CD4-positive, CD25-positive, alpha-beta regulatory T cell (primary cell): ENCODE measurements around the gene EMC6. TPM values are rescaled to one million over a fixed set of nuclear protein-coding genes. Genes with fewer than 3 reads are reported as not detected.

Source experiments
- ATAC-seq, 2 donors: fragments of 150-1000 bp; cut with Tn5 transposase; one replicate each; pipeline ENCODE4 v1.10.0; 2021; ENCODE audit warnings: low read depth in 2 of 2, moderate number of reproducible peaks in 2 of 2, moderate library complexity in 1 of 2
- DNase-seq, 3 donors: peaks; one replicate each; pipeline versions ENCODE4 v3.0.0 to v3.0.0-alpha.2; 2012 to 2022; ENCODE audit warnings: mixed read lengths in 1 of 3
- H3K27ac ChIP-seq: one replicate; pipeline ENCODE4 v1.7.0; 2013; ENCODE audit warnings: mild to moderate bottlenecking, low read length; ENCODE audit not compliant: insufficient read depth, poor library complexity, severe bottlenecking
- H3K27me3 ChIP-seq: one replicate; pipeline ENCODE4 v1.7.0; 2013; ENCODE audit warnings: low read length; ENCODE audit not compliant: control insufficient read depth, insufficient read depth
- H3K36me3 ChIP-seq: one replicate; pipeline ENCODE4 v1.7.0; 2013; ENCODE audit warnings: mild to moderate bottlenecking, low read length, moderate library complexity; ENCODE audit not compliant: control insufficient read depth, insufficient read depth
- H3K4me1 ChIP-seq: 2 replicates; pipeline ENCODE4 v1.7.0; 2013; ENCODE audit warnings: mild to moderate bottlenecking, low read length; ENCODE audit not compliant: insufficient read depth, control insufficient read depth, poor library complexity, severe bottlenecking
- H3K4me3 ChIP-seq: one replicate; pipeline ENCODE4 v1.7.0; 2013; ENCODE audit warnings: low read depth, mild to moderate bottlenecking, low read length, moderate library complexity
- H3K9me3 ChIP-seq, 2 experiments: 1 replicate in 1 of 2; 2 replicates in 1 of 2; pipeline ENCODE4 v1.7.0; 2013; ENCODE audit warnings: low read length in 2 of 2, mild to moderate bottlenecking in 1 of 2, moderate library complexity in 1 of 2; ENCODE audit not compliant: control insufficient read depth in 2 of 2
- H3K27ac Mint-ChIP-seq, 3 donors: one replicate each; pipeline ENCODE4 v1.8.0; 2020 to 2022; ENCODE audit warnings: mild to moderate bottlenecking in 3 of 3, mixed read lengths in 3 of 3, moderate library complexity in 2 of 3
- H3K27me3 Mint-ChIP-seq: one replicate; pipeline ENCODE4 v1.8.0; 2022; ENCODE audit warnings: mild to moderate bottlenecking, mixed read lengths
- H3K36me3 Mint-ChIP-seq: one replicate; pipeline ENCODE4 v1.8.0; 2020; ENCODE audit warnings: mixed read lengths
- H3K4me1 Mint-ChIP-seq, 4 donors: one replicate each; pipeline ENCODE4 v1.8.0; 2020 to 2022; ENCODE audit warnings: mixed read lengths in 4 of 4, mild to moderate bottlenecking in 1 of 4
- H3K4me3 Mint-ChIP-seq, 4 donors: one replicate each; pipeline ENCODE4 v1.8.0; 2020 to 2022; ENCODE audit warnings: mild to moderate bottlenecking in 4 of 4, mixed read lengths in 4 of 4, moderate library complexity in 3 of 4
- H3K9me3 Mint-ChIP-seq, 7 donors: one replicate each; pipeline ENCODE4 v1.8.0; 2020 to 2022; ENCODE audit warnings: mixed read lengths in 7 of 7, mild to moderate bottlenecking in 3 of 7, moderate library complexity in 2 of 7
- polyA plus RNA-seq, 4 donors: library from polyadenylated mRNA; unstranded; fragments of 300-500 nt; fragmentation: Illumina TruSeq; gene quantifications; one replicate each; pipeline ENCODE4 v1.2.3, GENCODE V29; 2021
- total RNA-seq: library from RNA; stranded (reverse); gene quantifications from one replicate; pipeline ENCODE4 v1.2.3, GENCODE V29; 2022

EMC6 gene
- total and polyA plus RNA-seq, 5 donors from 2014 or later, result 27.2 to 125 (median 113) TPM

- no peaks in the 10 kb centered on the region for H3K9me3 Mint-ChIP-seq
- no peaks in the 10 kb centered on the region for H3K27me3 ChIP-seq
- no peaks in the 10 kb centered on the region for H3K9me3 ChIP-seq
- no peak for DNase-seq
- peaks cover 4% of the 10 kb centered on the region for H3K36me3 ChIP-seq
- no peak for ATAC-seq
- H3K27ac Mint-ChIP-seq, result no peak overlapping the region
- no peak overlapping the region for H3K4me3 Mint-ChIP-seq
- H3K36me3 Mint-ChIP-seq, result no peaks in the 10 kb centered on the region
- H3K4me1 Mint-ChIP-seq, result peaks cover 0 to 22% (median 2%) of the 10 kb centered on the region in 4 donors
- H3K27me3 Mint-ChIP-seq, result no peaks in the 10 kb centered on the region
- no peak overlapping the region for H3K27ac ChIP-seq
- no peak overlapping the region for H3K4me3 ChIP-seq
- H3K4me1 ChIP-seq, result no peaks in the 10 kb centered on the region
Observed at GRCh38 chr17:3678821-3679530, 10.4 kb downstream of the EMC6 start.

GRCh38 chr17:3679531-3680126 lies 11.0 kb downstream of the EMC6 start:
- H3K4me1 ChIP-seq, result no peaks in the 10 kb centered on the region
- DNase-seq (peak in 1 of 3 donors; percentile 39), ATAC-seq (no peak)
- H3K4me3 ChIP-seq, result no peak overlapping the region
- Mint-ChIP-seq H3K9me3 (no peaks in the 10 kb centered on the region), H3K4me3 (no peak overlapping the region), H3K4me1 (peaks cover 0 to 22% (median 1%) of the 10 kb centered on the region in 4 donors), H3K27ac (peak overlapping the region in 1 of 3 donors; percentile 51), H3K27me3 (no peaks in the 10 kb centered on the region), H3K36me3 (no peaks in the 10 kb centered on the region)
- no peak overlapping the region for H3K27ac ChIP-seq
- no peaks in the 10 kb centered on the region for H3K27me3 ChIP-seq
- no peaks in the 10 kb centered on the region for H3K9me3 ChIP-seq
- peaks cover 4% of the 10 kb centered on the region for H3K36me3 ChIP-seq

GRCh38 chr17:3681057-3681456 lies 12.4 kb downstream of the EMC6 start:
- Mint-ChIP-seq H3K9me3 (no peaks in the 10 kb centered on the region), H3K4me3 (no peak overlapping the region), H3K27ac (no peak overlapping the region), H3K36me3 (no peaks in the 10 kb centered on the region), H3K4me1 (peaks cover 0 to 22% (median 0%) of the 10 kb centered on the region in 4 donors), H3K27me3 (no peaks in the 10 kb centered on the region)
- H3K27ac ChIP-seq, result no peak overlapping the region
- ATAC-seq (no peak), DNase-seq (no peak)
- H3K9me3 ChIP-seq, result no peaks in the 10 kb centered on the region
- H3K4me3 ChIP-seq, result no peak overlapping the region
- peaks cover 4% of the 10 kb centered on the region for H3K36me3 ChIP-seq
- H3K4me1 ChIP-seq, result no peaks in the 10 kb centered on the region
- H3K27me3 ChIP-seq, result no peaks in the 10 kb centered on the region

GRCh38 chr17:3681565-3681964 lies 13.0 kb downstream of the EMC6 start:
- H3K4me3 Mint-ChIP-seq, result no peak overlapping the region
- H3K27ac ChIP-seq, result no peak overlapping the region
- no peaks in the 10 kb centered on the region for H3K9me3 ChIP-seq
- H3K27me3 ChIP-seq, result no peaks in the 10 kb centered on the region
- DNase-seq (no peak), ATAC-seq (no peak)
- peaks cover 0 to 22% (median 0%) of the 10 kb centered on the region in 4 donors for H3K4me1 Mint-ChIP-seq
- H3K27me3 Mint-ChIP-seq, result no peaks in the 10 kb centered on the region
- peaks cover 4% of the 10 kb centered on the region for H3K36me3 ChIP-seq
- H3K4me1 ChIP-seq, result no peaks in the 10 kb centered on the region
- no peaks in the 10 kb centered on the region for H3K9me3 Mint-ChIP-seq
- H3K36me3 Mint-ChIP-seq, result no peaks in the 10 kb centered on the region
- no peak overlapping the region for H3K4me3 ChIP-seq
- peak overlapping the region in 1 of 3 donors; percentile 49 for H3K27ac Mint-ChIP-seq

GRCh38 chr17:3682033-3682432 lies 13.4 kb downstream of the EMC6 start:
- H3K27me3 Mint-ChIP-seq, result no peaks in the 10 kb centered on the region
- no peak for DNase-seq
- no peak for ATAC-seq
- no peaks in the 10 kb centered on the region for H3K9me3 ChIP-seq
- H3K27me3 ChIP-seq, result no peaks in the 10 kb centered on the region
- H3K4me3 ChIP-seq, result no peak overlapping the region
- H3K9me3 Mint-ChIP-seq, result no peaks in the 10 kb centered on the region
- H3K36me3 Mint-ChIP-seq, result no peaks in the 10 kb centered on the region
- H3K4me1 ChIP-seq, result no peaks in the 10 kb centered on the region
- peaks cover 4% of the 10 kb centered on the region for H3K36me3 ChIP-seq
- H3K27ac Mint-ChIP-seq, result peak overlapping the region in 1 of 3 donors; percentile 62
- H3K4me1 Mint-ChIP-seq, result peaks cover 0 to 22% (median 0%) of the 10 kb centered on the region in 4 donors
- H3K27ac ChIP-seq, result no peak overlapping the region
- no peak overlapping the region for H3K4me3 Mint-ChIP-seq

GRCh38 chr17:3683054-3683511 lies 14.5 kb downstream of the EMC6 start:
- H3K27ac Mint-ChIP-seq, result no peak overlapping the region
- Histone ChIP-seq H3K9me3 (no peaks in the 10 kb centered on the region), H3K36me3 (peaks cover 4% of the 10 kb centered on the region), H3K27ac (no peak overlapping the region), H3K4me1 (no peaks in the 10 kb centered on the region), H3K4me3 (no peak overlapping the region), H3K27me3 (no peaks in the 10 kb centered on the region)
- no peaks in the 10 kb centered on the region for H3K36me3 Mint-ChIP-seq
- H3K4me3 Mint-ChIP-seq, result no peak overlapping the region
- ATAC-seq, result peak; percentile 85 to 86
- H3K4me1 Mint-ChIP-seq, result peaks cover 0 to 22% (median 0%) of the 10 kb centered on the region in 4 donors
- no peaks in the 10 kb centered on the region for H3K9me3 Mint-ChIP-seq
- DNase-seq, result peak; percentile 37 to 65 (median 57)
- H3K27me3 Mint-ChIP-seq, result no peaks in the 10 kb centered on the region

- Mint-ChIP-seq H3K36me3 (peaks cover 5% of the 10 kb centered on the region), H3K27ac (no peak overlapping the region), H3K27me3 (no peaks in the 10 kb centered on the region), H3K4me1 (peaks cover 0 to 18% (median 0%) of the 10 kb centered on the region in 4 donors), H3K9me3 (no peaks in the 10 kb centered on the region), H3K4me3 (no peak overlapping the region)
- Histone ChIP-seq H3K27me3 (no peaks in the 10 kb centered on the region), H3K27ac (no peak overlapping the region), H3K36me3 (peaks cover 5% of the 10 kb centered on the region), H3K4me1 (no peaks in the 10 kb centered on the region), H3K9me3 (no peaks in the 10 kb centered on the region), H3K4me3 (no peak overlapping the region)
- DNase-seq (no peak), ATAC-seq (no peak)
Observed at GRCh38 chr17:3685174-3685573, 16.6 kb downstream of the EMC6 start.
